NOMO-1 (cell line): ENCODE results near the gene ZNF479.
"Not testable (repeated sequence)": the region's sequence is repeated elsewhere in the genome, so short reads cannot be mapped to it uniquely, and the experiment has no call there.

Experiments
- DNase-seq, 2 experiments: peaks; one replicate each; lab custom pipeline; 2025; ENCODE audit not compliant: unreplicated experiment in 2 of 2; lab: John Stamatoyannopoulos, UW

The ZNF479 gene

DNA sequence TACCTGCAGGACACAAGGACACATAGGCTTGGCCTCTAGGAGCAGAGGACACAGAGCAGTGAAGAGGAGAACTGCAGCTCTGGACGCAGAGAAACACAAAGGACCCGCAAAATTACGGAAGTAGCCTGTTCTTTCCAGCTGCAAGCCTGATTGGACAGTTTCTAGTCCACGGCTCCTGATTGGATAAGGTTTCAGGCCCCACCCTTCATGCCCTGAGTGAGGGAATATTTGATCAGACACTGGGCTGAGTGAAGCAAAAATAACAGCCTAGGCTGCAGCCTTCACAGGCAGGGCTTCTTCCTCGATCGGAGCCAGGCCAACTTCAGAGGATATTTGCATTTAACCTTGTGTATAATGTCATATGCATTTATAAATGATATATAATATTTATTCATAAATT is at the start of gene ZNF479:
Gene ZNF479 (minus strand): TSS at position 101 of the 400 bp plus-strand sequence. CDS start 112 bp downstream, outside the sequence.
- not testable (repeated sequence) for DNase-seq

DNA sequence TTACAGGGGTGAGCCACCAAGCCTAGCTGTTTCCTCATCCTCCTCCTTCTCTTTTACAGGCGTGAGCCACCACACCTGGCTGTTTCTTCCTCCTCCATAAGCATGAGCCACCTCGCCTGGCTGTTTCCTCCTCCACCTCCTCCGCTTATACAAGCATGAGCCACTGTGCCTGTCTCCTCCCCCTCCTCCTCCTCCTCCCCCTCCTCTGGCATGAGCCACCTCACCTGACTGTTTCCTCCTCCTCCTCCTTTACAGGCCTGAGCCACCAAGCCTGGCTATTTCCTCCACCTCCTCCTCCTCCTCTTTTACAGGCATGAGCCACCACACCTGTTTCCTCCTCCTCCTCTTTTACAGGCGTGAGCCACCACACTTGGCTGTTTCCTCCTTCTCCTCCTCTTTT is 49.8 kb upstream of the ZNF479 start:
- DNase-seq: no peak

- no peak for DNase-seq
Observed at GRCh38 chr7:57181281-57181680, 49.0 kb upstream of the ZNF479 start.

DNA sequence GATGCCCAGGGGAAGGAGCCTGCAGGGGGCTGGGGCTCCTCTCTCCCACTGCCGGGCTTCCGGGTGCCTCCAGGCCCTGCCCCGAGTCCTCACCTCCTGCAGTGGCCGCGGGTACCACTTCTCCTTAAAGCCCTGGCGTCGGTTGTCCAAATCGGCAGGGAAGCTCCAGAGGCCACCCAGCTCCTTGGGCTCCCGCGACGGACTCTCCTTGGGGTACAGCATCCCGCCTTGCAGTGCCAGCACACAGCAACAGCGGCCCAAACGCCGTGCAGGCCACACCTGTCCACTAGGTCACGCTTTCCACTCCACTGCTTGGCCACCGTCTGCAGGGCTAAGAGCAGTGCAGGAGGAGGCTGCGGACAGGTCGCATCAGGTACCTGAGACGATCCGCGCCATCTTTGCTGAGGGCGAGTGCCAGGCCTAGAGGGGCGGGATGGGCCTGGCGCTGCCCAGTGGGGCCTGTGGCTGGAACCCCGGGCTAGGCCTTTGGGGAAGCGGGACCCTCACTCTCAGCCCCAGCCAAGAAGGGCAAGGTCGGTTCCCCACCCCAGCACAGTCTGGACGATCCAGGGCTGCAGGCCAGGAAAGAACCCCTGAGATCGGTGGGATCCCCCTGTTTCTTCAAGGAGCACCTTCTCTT is 47.7 kb upstream of the ZNF479 start:
- no peak for DNase-seq

- no peak for DNase-seq
Observed at GRCh38 chr7:57178768-57179139, 46.5 kb upstream of the ZNF479 start.

DNA sequence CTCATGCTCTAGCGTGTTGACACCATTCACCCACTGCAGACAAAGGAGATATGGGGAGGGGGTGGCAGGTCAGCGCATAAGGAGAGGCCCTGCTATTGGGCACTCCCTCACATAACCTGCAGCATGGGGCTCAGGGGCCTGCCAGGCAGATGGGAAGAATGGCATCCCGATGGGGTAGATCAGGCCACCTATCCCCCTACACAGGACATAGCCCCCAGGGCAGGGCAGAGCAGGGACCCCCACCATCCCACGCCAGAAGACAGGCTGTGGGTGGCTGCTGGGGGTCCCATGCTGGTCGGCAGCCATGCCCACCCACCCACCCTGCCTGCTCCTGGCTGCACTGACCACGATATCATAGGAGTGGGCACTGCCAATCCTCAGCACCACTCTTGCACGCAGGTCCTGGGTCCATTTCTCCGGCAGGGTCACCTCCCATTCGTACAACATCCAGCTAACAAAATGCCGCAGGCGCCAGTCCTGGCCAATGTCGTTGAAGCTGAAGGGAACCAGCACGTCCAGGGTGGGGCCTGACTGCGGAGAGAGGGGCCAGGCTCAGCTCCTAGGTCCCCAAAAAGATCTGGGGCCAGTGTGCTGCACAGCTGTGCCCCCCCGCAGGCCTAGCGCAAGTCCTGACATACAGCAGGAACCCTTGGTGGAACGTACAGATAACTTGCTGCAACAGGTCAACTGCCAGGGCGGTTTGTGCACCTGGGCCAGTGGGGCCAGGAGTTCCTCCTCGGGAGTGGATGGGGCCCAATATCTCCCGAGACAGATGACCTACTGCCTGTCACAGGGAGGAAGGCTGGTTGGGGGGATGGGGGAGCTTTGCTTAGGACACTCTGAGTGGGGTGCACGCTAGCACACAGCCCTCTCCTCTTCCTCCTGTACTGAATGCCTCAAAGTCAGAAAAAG is 45.9 kb upstream of the ZNF479 start:
- no peak for DNase-seq

DNA sequence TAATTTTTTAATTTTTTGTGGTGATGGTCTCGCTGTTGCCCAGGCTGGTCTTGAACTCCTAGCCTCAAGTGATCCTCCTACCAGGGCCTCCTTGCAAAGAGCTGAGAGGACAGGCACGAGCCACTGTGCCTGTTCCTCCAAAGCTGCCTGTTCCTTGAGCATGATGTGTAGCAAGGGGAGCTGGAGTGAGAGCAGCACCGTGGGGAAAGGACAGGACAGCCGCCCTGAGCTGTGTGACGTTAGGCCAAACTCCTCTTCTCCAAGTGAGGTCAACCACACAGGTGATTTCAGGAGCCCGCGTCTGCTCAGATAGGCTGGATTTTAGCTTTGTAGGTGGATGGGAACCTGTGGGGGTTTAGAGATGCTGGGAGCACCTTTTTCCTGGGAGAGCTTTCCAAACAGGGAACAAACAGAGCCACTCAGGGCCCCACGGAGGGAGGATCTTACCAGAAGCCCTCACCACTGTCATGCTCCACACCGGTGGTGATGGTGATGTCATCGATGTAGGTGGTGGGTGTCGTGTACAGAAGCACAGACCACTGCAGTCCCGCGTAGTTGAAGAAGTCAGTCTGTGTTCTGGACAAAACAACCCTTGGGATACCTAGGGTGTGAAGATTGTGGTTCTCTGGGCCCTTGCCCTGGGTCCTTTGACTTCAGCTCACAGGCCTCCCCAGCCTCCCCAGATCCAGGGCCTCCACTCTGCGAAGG is 44.8 kb upstream of the ZNF479 start:
- no peak for DNase-seq

DNA sequence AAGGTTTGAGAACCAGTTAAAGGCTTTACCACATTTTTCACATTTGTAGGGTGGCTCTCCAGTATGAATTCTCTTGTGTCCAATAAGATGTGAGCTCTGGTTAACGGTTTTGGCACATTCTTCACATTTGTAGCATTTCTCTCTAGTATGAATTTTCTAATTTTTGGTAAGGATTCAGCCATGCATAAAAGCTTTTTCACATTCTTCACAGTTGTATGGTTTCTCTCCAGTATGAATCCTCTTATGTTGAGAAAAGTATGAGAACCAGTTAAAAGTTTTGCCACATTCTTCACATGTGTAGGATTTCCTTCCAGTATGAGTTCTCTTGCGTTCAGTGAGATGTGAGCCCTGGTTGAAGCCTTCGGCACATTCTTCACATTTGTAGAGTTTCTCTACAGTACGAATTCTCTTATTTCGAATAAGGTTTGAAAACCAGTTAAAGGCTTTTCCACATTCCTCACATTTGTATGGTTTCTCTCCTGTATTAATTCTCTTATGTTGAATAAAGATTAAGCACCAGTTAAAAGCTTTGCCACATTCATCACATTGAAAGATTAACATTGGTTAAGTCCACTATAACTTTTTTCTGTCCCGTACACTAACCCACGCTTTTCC is 33.2 kb upstream of the ZNF479 start:
- DNase-seq: no peak

GRCh38 chr7:57120123-57120784 is 12.0 kb downstream of the ZNF479 start:
- DNase-seq: not testable (repeated sequence)
